Measurements from ENCODE around the gene GATAD2B.

DNA sequence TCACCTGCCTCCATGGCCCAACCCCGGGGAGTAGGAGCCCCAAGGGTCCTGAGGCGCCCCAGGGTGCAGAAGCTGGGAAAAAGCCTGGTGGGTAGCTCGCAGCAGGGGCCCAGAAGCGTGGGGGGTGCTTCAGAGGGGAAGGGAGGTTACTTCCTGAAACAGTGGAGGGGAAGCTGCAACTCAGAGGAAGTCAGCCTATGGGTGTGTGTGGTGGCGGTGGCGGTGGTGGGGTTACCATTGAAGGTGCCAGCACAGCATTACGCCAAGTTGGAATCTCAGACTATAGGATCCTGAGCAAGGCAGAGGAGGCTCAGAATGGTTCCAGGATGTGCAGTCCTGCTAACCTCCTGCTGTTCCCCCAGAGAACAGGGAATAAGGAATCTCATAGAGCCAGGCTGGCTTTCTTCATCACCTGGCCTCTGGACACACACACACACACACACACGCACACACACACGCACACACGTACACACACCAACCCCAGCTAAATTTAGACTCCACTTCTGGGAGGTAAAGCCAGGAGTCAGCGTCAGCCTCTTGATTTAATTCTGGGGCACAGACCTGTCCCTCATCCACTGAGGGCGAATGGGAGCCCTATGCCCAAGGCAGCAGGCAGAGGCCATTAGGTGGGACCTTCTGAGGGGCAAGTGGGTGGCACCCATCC, 22.5 kb upstream of the GATAD2B start:
- TF ChIP-seq CTCF (IDR thresholded peaks at IDR 0.05; ENCODE audit: insufficient read depth, low read length) (no peak), REST (IDR thresholded peaks at IDR 0.05; ENCODE audit: insufficient replicate concordance, low read depth) (no peak)
